GM19372 (cell line): ENCODE measurements around the gene ZNHIT1.
A peak's percentile ranks its signal among the peaks of the same experiment; 100 is the strongest.
"Not testable (repeated sequence)": the region's sequence is repeated elsewhere in the genome, so short reads cannot be mapped to it uniquely, and the experiment has no call there.

Experiments
- ATAC-seq: cut with Tn5 transposase; IDR thresholded peaks from one replicate; pipeline ENCODE4 v1.9.1; 2021; ENCODE audit warnings: mild to moderate bottlenecking, low read depth, moderate library complexity; ENCODE audit not compliant: unreplicated experiment

The ZNHIT1 gene

GRCh38 chr7:101239191-101239950 is 21.4 kb downstream of the ZNHIT1 start:
- no peak for ATAC-seq

- ATAC-seq: no peak
Measured at GRCh38 chr7:101239951-101240220, 21.9 kb downstream of the ZNHIT1 start.

- ATAC-seq: no peak
Measured at GRCh38 chr7:101240226-101241014, 22.5 kb downstream of the ZNHIT1 start.

- no peak for ATAC-seq
Measured at GRCh38 chr7:101241015-101241363, 23.0 kb downstream of the ZNHIT1 start.

- ATAC-seq: no peak
Measured at GRCh38 chr7:101241443-101242349, 23.7 kb downstream of the ZNHIT1 start.

- ATAC-seq: no peak
Measured at GRCh38 chr7:101243646-101244374, 25.8 kb downstream of the ZNHIT1 start.

- peak; percentile 90 for ATAC-seq
Measured at GRCh38 chr7:101244375-101245146, 26.6 kb downstream of the ZNHIT1 start, which contains the start of gene FIS1. TSS of gene FIS1 (minus strand) at chr7:101245081. CDS start at chr7:101245004, 77 bp downstream.

- ATAC-seq: no peak
Measured at GRCh38 chr7:101245147-101245668, 27.2 kb downstream of the ZNHIT1 start.

GRCh38 chr7:101248276-101248675 is 30.3 kb downstream of the ZNHIT1 start:
- no peak for ATAC-seq

- no peak for ATAC-seq
Measured at GRCh38 chr7:101250324-101250723, 32.4 kb downstream of the ZNHIT1 start.

- peak; percentile 97 for ATAC-seq
Measured at GRCh38 chr7:101251871-101252659, 34.1 kb downstream of the ZNHIT1 start.

- ATAC-seq: not testable (repeated sequence)
Measured at GRCh38 chr7:101253199-101253598, 35.2 kb downstream of the ZNHIT1 start.

GRCh38 chr7:101255796-101256195 is 37.8 kb downstream of the ZNHIT1 start:
- ATAC-seq: no peak

GRCh38 chr7:101258243-101258731 is 40.3 kb downstream of the ZNHIT1 start:
- no peak for ATAC-seq

- ATAC-seq: not testable (repeated sequence)
Measured at GRCh38 chr7:101264102-101264706, 46.2 kb downstream of the ZNHIT1 start.

GRCh38 chr7:101265622-101266516 is 47.9 kb downstream of the ZNHIT1 start:
- ATAC-seq: no peak

- no peak for ATAC-seq
Measured at GRCh38 chr7:101269664-101270063, 51.7 kb downstream of the ZNHIT1 start.
